Aorta (tissue), 5 donors: ENCODE data around the gene CD4. TPM values are rescaled to one million over a fixed set of nuclear protein-coding genes. Genes with fewer than 3 reads are reported as not detected.
"Not testable (repeated sequence)": the region's sequence is repeated elsewhere in the genome, so short reads cannot be mapped to it uniquely, and the experiment has no call there.

Experiments
- ATAC-seq: fragments of 200-7000 bp; cut with Tn5 transposase; one replicate; pipeline ENCODE4 v1.9.1; 2022; ENCODE audit warnings: moderate library complexity; ENCODE audit not compliant: low FRiP score
- DNase-seq, 2 donors: peaks; one replicate each; pipeline ENCODE4 v3.0.0-alpha.2; 2020
- H3K27ac ChIP-seq, 2 donors: one replicate each; pipeline ENCODE4 v1.5.1; 2013; ENCODE audit warnings: low read length in 2 of 2, mild to moderate bottlenecking in 2 of 2, moderate library complexity in 2 of 2, control low read depth in 1 of 2, inconsistent platforms in 1 of 2, low read depth in 1 of 2
- H3K27me3 ChIP-seq, 2 donors: one replicate each; pipeline ENCODE4 v1.6.1; 2013; ENCODE audit warnings: control low read depth in 1 of 2, low read length in 1 of 2, mild to moderate bottlenecking in 1 of 2, moderate library complexity in 1 of 2; ENCODE audit not compliant: insufficient read depth in 2 of 2, control insufficient read depth in 1 of 2
- H3K36me3 ChIP-seq, 2 donors: one replicate each; pipeline ENCODE4 v1.6.1; 2013; ENCODE audit warnings: control low read depth in 1 of 2, low read length in 1 of 2, mild to moderate bottlenecking in 1 of 2; ENCODE audit not compliant: insufficient read depth in 2 of 2, control insufficient read depth in 1 of 2
- H3K4me1 ChIP-seq, 2 donors: one replicate each; pipeline ENCODE4 v1.6.1; 2013; ENCODE audit warnings: low read length in 2 of 2, control low read depth in 1 of 2, mild to moderate bottlenecking in 1 of 2, moderate library complexity in 1 of 2; ENCODE audit not compliant: insufficient read depth in 2 of 2, control insufficient read depth in 1 of 2
- H3K4me3 ChIP-seq, 2 donors: one replicate each; pipeline ENCODE4 v1.5.1; 2013; ENCODE audit warnings: low read length in 2 of 2, control low read depth in 1 of 2, mild to moderate bottlenecking in 1 of 2
- H3K9me3 ChIP-seq: one replicate; pipeline ENCODE4 v1.6.1; 2013; ENCODE audit warnings: mild to moderate bottlenecking, low read length; ENCODE audit not compliant: control insufficient read depth
- WGBS, 2 donors: extraction: QIAGEN DNeasy Blood & Tissue Kit; methylation state at CpG; one replicate each; pipeline ENCODE4 v1.1.7; 2013; 5-methylcytosine and 5-hydroxymethylcytosine counted together
- intact Hi-C, 2 donors: fragments of 100-400 bp; cut with DNase I; formaldehyde crosslinking; loops; one replicate each; pipeline versions ENCODE4 v1.14.2 to v1.15.0; 2022
- long read RNA-seq, 2 donors: library from polyadenylated mRNA; unstranded; transcript quantifications; one replicate each; pipeline ENCODE4 v2.0.0, GENCODE V29; 2020 to 2021
- polyA plus RNA-seq, 2 donors: library from polyadenylated mRNA; stranded (reverse); fragments of 200-250 nt; gene quantifications; one replicate each; pipeline ENCODE4 v1.2.3, GENCODE V29; 2013
- total RNA-seq, 2 donors: library from RNA; stranded (reverse); fragmentation: NEBNext Ultra II Directional; extraction: Animal tissue kit (Norgen Biotek cat#: 25700); gene quantifications; one replicate each; pipeline ENCODE4 v1.2.1, GENCODE V29; 2021
- donor health status: healthy with polysubstance abuse.
- donor health status: Bipolar disorder and iron deficiency.
- donor health status: DM: no; HTN: no; CAD: no.
- donor health status: DM: no; HTN: no; CAD: no.
- donor health status: DM: yes; HTN: yes; CAD: no.

CD4 gene
- total RNA-seq (10 to 100 TPM; 20.1 to 40.6 TPM), polyA plus RNA-seq (10 to 100 TPM in 1 of 2 donors, 1 to 10 TPM in 1; 2.1 to 14.3 TPM)
- long read RNA-seq, donor 1, transcript CD4-201 (10 exons, 3,114 nt): major isoform, 21 of 48 reads
- long read RNA-seq, donor 1, partial matches to known transcripts: 20 of 48 reads
- long read RNA-seq, donor 1, other reads (novel, unspliced or antisense): 7 of 48 reads
- long read RNA-seq, donor 2, transcript CD4-201 (10 exons, 3,114 nt): major isoform, 12 of 26 reads
- long read RNA-seq, donor 2, partial matches to known transcripts: 12 of 26 reads
- long read RNA-seq, donor 2, other reads (novel, unspliced or antisense): 2 of 26 reads

- no peaks in the 10 kb centered on the region for H3K27me3 ChIP-seq
- ATAC-seq: peak; percentile 51
- intact Hi-C loops: no loop called here
- H3K36me3 ChIP-seq: no peaks in the 10 kb centered on the region
- DNase-seq: peak in 1 of 2 donors; percentile 92
- no peak within 1 kb of the TSS for H3K4me3 ChIP-seq
- WGBS, 2 donors: 65% methylated on average over 18 of the region's 18 CpGs
- H3K9me3 ChIP-seq: no peaks in the 10 kb centered on the region
- H3K4me1 ChIP-seq: no peaks in the 10 kb centered on the region
- no peak within 1 kb of the TSS for H3K27ac ChIP-seq
Observed at GRCh38 chr12:6788972-6789924, at the start of gene CD4. CD4 (plus strand) TSS chr12:6789528; CDS start chr12:6800139, 10,611 bp downstream.

DNA sequence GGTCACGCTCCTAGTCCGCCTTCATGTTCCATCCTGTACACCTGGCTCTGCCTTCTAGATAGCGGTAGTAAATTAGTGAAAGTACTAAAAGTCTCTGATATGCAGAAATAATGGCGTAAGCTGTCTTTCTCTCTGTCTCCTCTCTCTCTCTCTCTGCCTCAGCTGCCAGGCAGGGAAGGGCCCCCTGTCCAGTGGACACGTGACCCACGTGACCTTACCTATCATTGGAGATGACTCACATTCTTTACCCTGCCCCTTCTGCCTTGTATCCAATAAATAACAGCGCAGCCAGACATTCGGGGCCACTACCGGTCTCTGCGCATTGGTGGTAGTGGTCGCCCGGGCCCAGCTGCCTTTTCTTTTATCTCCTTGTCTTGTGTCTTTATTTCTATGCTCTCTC, 47.2 kb upstream of the CD4 start:
- WGBS, 2 donors: 81 to 84% methylated on average over 11 to 12 of the region's 12 CpGs
- H3K27ac ChIP-seq, H3K4me1 ChIP-seq, DNase-seq, H3K36me3 ChIP-seq, H3K27me3 ChIP-seq, ATAC-seq, H3K9me3 ChIP-seq, intact Hi-C loops, H3K4me3 ChIP-seq: not testable (repeated sequence)

DNA sequence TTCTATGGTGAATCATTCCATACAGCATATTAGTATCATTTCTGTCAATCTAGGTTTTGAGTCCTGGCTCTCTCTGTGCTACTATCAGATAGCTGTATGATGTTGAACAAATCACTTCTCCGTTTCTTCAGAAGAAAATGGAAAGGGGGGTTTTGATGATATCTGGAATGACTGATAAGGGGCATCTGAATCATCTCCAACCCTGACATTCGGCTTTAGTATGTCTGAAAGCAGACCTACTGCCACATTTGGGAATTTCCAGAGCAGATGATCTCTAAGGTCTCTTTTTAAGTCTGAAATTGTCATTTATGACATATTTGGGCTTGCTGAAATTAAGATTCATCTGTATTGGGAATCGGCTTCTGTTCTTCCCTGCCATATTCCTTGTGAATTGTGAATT, 46.5 kb upstream of the CD4 start:
- Histone ChIP-seq H3K9me3 (no peaks in the 10 kb centered on the region), H3K27ac (no peak overlapping the region), H3K27me3 (no peaks in the 10 kb centered on the region), H3K4me1 (no peaks in the 10 kb centered on the region), H3K4me3 (no peak overlapping the region), H3K36me3 (peaks cover 0 to 4% of the 10 kb centered on the region in 2 donors)
- 88 to 90% methylated on average over 3 of the region's 3 CpGs for WGBS, 2 donors
- ATAC-seq: no peak
- no peak for DNase-seq
- intact Hi-C loops: no loop called here

- H3K9me3 ChIP-seq, H3K4me3 ChIP-seq, ATAC-seq, H3K36me3 ChIP-seq, H3K4me1 ChIP-seq, DNase-seq, H3K27ac ChIP-seq, intact Hi-C loops, H3K27me3 ChIP-seq: not testable (repeated sequence)
- WGBS, 2 donors: 73 to 77% methylated on average over 7 of the region's 7 CpGs
Observed at GRCh38 chr12:6743300-6743699, 46.0 kb upstream of the CD4 start.

DNA sequence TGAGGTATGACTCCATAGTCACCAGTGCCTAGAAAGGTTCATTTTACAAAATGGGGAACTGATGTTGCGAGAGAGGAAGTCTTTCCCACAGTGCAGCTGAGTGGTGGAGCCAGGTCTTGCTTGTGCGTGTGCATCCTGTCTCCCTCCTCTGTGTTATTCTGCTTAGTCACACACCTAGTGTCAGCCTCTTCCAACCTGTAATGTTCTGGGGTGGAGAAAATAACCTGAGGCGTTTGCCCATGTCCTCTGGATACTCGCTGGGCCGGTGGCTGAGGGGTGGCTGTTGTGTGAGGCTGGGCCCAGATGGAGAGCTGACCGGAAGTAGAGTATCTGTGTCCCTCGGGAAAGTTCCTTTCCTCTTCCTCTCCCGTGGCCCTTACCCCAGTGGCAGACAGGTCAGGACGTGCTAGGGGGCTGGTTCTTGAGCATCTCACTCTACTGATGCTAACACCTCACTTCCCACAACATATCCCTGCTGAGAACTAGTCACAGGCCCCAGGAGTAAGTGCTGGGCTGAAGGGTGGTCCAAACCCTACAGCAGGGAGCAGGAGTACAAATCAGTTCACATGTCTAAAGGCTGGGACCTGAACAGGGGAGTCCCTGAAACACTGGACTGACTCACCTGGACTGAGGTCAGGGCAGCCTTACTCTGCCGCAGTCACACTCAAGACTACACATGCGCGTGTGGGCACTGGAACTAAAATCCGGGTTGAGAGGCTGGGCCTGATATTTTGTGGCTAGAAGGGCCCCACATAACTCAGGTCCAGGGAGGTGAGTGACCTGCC, 43.4 kb upstream of the CD4 start:
- DNase-seq (no peak), ATAC-seq (peak; percentile 20)
- no peak overlapping the region for H3K4me3 ChIP-seq
- H3K27ac ChIP-seq: no peak overlapping the region
- H3K4me1 ChIP-seq: no peaks in the 10 kb centered on the region
- WGBS, 2 donors: 64 to 65% methylated on average over 12 to 13 of the region's 13 CpGs
- no peaks in the 10 kb centered on the region for H3K9me3 ChIP-seq
- intact Hi-C loops: no loop called here
- no peaks in the 10 kb centered on the region for H3K27me3 ChIP-seq
- H3K36me3 ChIP-seq: peaks cover 0 to 14% of the 10 kb centered on the region in 2 donors

DNA sequence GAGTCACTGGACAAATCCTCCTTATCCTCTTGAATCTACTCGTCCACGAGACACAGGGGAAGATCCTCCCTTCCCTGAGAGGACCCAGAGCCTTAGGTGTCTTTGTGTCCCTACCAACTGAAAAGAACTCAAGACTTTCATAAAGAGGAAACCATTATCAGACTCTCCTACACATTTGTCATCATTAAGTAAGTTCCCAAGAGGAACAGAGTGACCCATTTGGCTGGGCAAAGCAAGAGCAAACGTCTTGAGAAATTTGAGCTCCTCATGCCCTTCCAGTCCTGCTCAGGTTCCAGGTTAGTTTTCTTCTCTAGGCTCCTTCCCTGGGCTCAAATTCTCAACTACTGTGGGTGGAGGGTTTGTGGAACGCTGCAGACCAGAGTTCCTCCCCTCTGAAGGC, 42.1 kb upstream of the CD4 start:
- H3K9me3 ChIP-seq: no peaks in the 10 kb centered on the region
- intact Hi-C loops: no loop called here
- no peak overlapping the region for H3K4me3 ChIP-seq
- peaks cover 0 to 14% of the 10 kb centered on the region in 2 donors for H3K36me3 ChIP-seq
- H3K4me1 ChIP-seq: no peaks in the 10 kb centered on the region
- no peaks in the 10 kb centered on the region for H3K27me3 ChIP-seq
- ATAC-seq (no peak), DNase-seq (no peak)
- no peak overlapping the region for H3K27ac ChIP-seq
- 54 to 56% methylated on average over 4 of the region's 4 CpGs for WGBS, 2 donors

- H3K27ac ChIP-seq: no peak overlapping the region
- DNase-seq (no peak), ATAC-seq (no peak)
- no peaks in the 10 kb centered on the region for H3K4me1 ChIP-seq
- H3K4me3 ChIP-seq: no peak overlapping the region
- 93 to 95% methylated on average over 28 of the region's 28 CpGs for WGBS, 2 donors
- H3K9me3 ChIP-seq: no peaks in the 10 kb centered on the region
- intact Hi-C loops: no loop called here
- H3K27me3 ChIP-seq: no peaks in the 10 kb centered on the region
- H3K36me3 ChIP-seq: peaks cover 0 to 14% of the 10 kb centered on the region in 2 donors
Observed at GRCh38 chr12:6748761-6749160, 40.6 kb upstream of the CD4 start.

DNA sequence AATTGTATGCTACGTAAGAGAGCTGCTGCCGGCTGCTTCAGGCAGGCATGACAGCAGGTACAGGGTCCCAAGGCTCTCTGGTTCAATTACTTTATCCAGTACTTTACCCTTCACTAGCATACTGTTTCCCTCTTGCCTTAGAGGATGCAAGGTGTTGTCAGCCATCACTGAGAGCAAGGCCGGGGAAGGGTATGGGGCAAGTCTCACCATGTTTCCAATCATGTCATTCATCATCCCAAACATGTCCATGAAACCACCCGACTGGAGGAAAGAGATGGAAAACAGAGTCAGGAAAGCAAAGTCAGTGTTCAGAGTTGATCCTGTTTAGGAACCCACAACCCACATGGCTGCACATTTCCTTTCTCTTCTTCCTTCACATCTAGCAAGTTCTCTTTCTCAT, 38.8 kb upstream of the CD4 start:
- H3K27ac ChIP-seq: no peak overlapping the region
- no peaks in the 10 kb centered on the region for H3K4me1 ChIP-seq
- no peaks in the 10 kb centered on the region for H3K27me3 ChIP-seq
- intact Hi-C loops: loop anchor here (5.0 kb wide), 1 partner anchor 77 kb away; the partner anchor contains the start of gene P3H3 (in 2 of the 2)
- ATAC-seq (no peak), DNase-seq (no peak)
- H3K9me3 ChIP-seq: no peaks in the 10 kb centered on the region
- H3K4me3 ChIP-seq: no peak overlapping the region
- H3K36me3 ChIP-seq: peaks cover 0 to 14% of the 10 kb centered on the region in 2 donors
- 74 to 76% methylated on average over 4 of the region's 4 CpGs for WGBS, 2 donors
